Breast epithelium (tissue), 3 donors: Measurements from ENCODE around the gene NLRP9.

ENCODE experiments used
- POLR2AphosphoS5 ChIP-seq, 3 donors: sonication (generic); formaldehyde crosslinking; IDR thresholded peaks; one replicate each; pipeline ENCODE4 v1.6.1; 2017; ENCODE audit warnings: antibody characterized with exemption in 3 of 3
- TF ChIP-seq, protein P1 (sequence below), 3 donors: fragments of 450-650 bp; IDR thresholded peaks; one replicate each; pipeline ENCODE4 v1.5.1; 2016 to 2017; ENCODE audit warnings: antibody characterized with exemption in 3 of 3, mild to moderate bottlenecking in 3 of 3, moderate library complexity in 3 of 3

DNA sequence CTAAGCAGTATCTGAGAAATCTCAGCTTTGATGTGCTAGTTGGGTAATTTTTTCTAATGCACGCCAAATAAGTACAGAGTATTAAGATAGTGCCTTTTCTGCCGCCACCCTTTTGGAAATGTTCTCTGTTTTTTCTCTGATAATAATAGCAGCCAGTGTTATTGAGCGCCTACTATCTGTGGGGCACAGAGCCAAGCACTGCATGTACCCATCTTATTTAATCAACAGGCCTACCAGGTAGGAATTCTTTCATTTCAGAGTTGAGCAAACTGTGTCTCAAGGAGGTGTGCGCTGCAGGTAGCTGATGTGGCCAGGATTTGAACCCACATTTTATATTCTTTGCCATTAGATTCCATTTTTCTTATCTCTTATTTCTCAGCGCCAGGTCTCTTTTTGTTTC lies 61.8 kb downstream of the NLRP9 start:
- TF ChIP-seq, protein P1, sequence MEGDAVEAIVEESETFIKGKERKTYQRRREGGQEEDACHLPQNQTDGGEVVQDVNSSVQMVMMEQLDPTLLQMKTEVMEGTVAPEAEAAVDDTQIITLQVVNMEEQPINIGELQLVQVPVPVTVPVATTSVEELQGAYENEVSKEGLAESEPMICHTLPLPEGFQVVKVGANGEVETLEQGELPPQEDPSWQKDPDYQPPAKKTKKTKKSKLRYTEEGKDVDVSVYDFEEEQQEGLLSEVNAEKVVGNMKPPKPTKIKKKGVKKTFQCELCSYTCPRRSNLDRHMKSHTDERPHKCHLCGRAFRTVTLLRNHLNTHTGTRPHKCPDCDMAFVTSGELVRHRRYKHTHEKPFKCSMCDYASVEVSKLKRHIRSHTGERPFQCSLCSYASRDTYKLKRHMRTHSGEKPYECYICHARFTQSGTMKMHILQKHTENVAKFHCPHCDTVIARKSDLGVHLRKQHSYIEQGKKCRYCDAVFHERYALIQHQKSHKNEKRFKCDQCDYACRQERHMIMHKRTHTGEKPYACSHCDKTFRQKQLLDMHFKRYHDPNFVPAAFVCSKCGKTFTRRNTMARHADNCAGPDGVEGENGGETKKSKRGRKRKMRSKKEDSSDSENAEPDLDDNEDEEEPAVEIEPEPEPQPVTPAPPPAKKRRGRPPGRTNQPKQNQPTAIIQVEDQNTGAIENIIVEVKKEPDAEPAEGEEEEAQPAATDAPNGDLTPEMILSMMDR (IDR thresholded peaks at IDR 0.05), result no peak
- no peak for TF ChIP-seq POLR2AphosphoS5 (IDR thresholded peaks at IDR 0.05)
